Measurements from ENCODE around the gene SLC25A15.
A peak's percentile ranks its signal among the peaks of the same experiment; 100 is the strongest.

Gene SLC25A15

DNA sequence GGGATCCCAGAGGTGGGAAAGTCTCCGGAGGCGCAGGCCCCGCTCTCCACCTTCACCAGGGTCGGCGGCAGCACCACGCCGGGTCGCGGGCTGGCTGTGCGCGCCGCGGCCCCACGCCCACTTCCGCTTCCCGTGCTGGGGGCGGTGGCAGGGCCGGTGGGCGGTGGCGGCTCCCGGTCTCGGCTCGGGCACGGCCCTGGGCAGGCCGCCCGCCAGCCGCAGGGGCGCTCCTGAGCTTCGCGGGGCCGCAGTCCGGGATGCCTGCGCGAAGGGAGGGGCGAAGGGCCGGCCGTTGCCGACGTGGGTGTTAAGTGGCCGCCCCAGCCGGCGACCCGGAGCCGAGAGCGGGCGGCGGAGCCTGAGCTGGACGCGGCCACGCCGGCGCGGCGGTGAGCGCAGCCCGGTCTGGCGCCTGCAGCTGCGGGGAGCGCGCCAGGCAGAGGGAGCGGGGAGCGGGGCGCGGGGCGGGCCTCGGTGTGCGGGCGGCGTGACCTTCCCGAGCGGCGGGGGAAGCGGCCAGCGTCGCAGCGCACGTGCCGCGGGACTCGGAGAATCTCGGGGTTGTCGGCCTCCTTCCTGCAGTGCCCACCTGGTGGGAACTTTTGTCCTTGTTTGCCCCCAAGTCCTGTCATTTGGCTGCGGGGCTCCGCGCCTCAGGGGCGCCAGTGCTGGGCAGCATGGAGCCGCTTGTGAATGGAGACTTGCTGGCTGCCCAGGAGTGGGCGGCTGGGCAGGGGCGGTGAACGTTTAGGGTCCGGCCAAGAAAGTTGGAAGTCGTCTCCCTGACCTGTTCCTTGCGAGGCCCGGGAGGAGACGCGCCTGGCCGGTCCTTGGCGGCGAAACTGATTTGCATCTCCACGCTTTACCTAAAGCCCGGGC lies at the start of gene SLC25A15:
Gene SLC25A15 (plus strand): TSS at position 337 of the 879 bp plus-strand sequence. CDS start 3,616 bp downstream, outside the sequence.
- no peak for TF ChIP-seq CTCF (IDR thresholded peaks at IDR 0.05; ENCODE audit: low read depth, low read length)
- DNase-seq (ENCODE audit: low read depth, low spot score): peak; percentile 71
- peak within 1 kb of the TSS; percentile 66 for H3K4me3 ChIP-seq (ENCODE audit: low read depth, low read length)
- in situ Hi-C loops (cut with HindIII; ENCODE audit: low sequenced_read_pairs): no loop called here

GRCh38 chr13:40749327-40749726 lies 40.1 kb upstream of the SLC25A15 start:
- no peak for DNase-seq (ENCODE audit: low read depth, low spot score)
- peak; percentile 16 for TF ChIP-seq CTCF (IDR thresholded peaks at IDR 0.05; ENCODE audit: low read depth, low read length)
- in situ Hi-C loops (cut with HindIII; ENCODE audit: low sequenced_read_pairs): no loop called here
- no peak overlapping the region for H3K4me3 ChIP-seq (ENCODE audit: low read depth, low read length)

- in situ Hi-C loops (cut with HindIII; ENCODE audit: low sequenced_read_pairs): no loop called here
- no peak overlapping the region for H3K4me3 ChIP-seq (ENCODE audit: low read depth, low read length)
- no peak for TF ChIP-seq CTCF (IDR thresholded peaks at IDR 0.05; ENCODE audit: low read depth, low read length)
- no peak for DNase-seq (ENCODE audit: low read depth, low spot score)
Observed at GRCh38 chr13:40755082-40755700, 34.2 kb upstream of the SLC25A15 start.

- DNase-seq (ENCODE audit: low read depth, low spot score): no peak
- H3K4me3 ChIP-seq (ENCODE audit: low read depth, low read length): no peak overlapping the region
- in situ Hi-C loops (cut with HindIII; ENCODE audit: low sequenced_read_pairs): no loop called here
- no peak for TF ChIP-seq CTCF (IDR thresholded peaks at IDR 0.05; ENCODE audit: low read depth, low read length)
Observed at GRCh38 chr13:40756042-40756441, 33.4 kb upstream of the SLC25A15 start.

GRCh38 chr13:40758811-40759210 lies 30.6 kb upstream of the SLC25A15 start:
- TF ChIP-seq CTCF (IDR thresholded peaks at IDR 0.05; ENCODE audit: low read depth, low read length): no peak
- DNase-seq (ENCODE audit: low read depth, low spot score): no peak
- in situ Hi-C loops (cut with HindIII; ENCODE audit: low sequenced_read_pairs): no loop called here
- H3K4me3 ChIP-seq (ENCODE audit: low read depth, low read length): no peak overlapping the region

GRCh38 chr13:40762849-40763248 lies 26.6 kb upstream of the SLC25A15 start:
- no peak for TF ChIP-seq CTCF (IDR thresholded peaks at IDR 0.05; ENCODE audit: low read depth, low read length)
- in situ Hi-C loops (cut with HindIII; ENCODE audit: low sequenced_read_pairs): no loop called here
- H3K4me3 ChIP-seq (ENCODE audit: low read depth, low read length): no peak overlapping the region
- no peak for DNase-seq (ENCODE audit: low read depth, low spot score)

All from astrocyte of the spinal cord (primary cell).